Tongue (tissue), 2 donors: ENCODE results near the gene AMOTL1. TPM values are rescaled to one million over a fixed set of nuclear protein-coding genes. Genes with fewer than 3 reads are reported as not detected.
"Not testable (repeated sequence)": the region's sequence is repeated elsewhere in the genome, so short reads cannot be mapped to it uniquely, and the experiment has no call there.

Experiments used
- DNase-seq: peaks from one replicate; pipeline ENCODE4 v3.0.0-alpha.2; 2015
- total RNA-seq: library from RNA; depleted of rRNA; stranded (reverse); fragments of >200 nt; gene quantifications from one replicate; pipeline ENCODE4 v1.2.3, GENCODE V29; 2014

The AMOTL1 gene
- total RNA-seq, 1 donor from 2014 or later = 257 TPM

DNA sequence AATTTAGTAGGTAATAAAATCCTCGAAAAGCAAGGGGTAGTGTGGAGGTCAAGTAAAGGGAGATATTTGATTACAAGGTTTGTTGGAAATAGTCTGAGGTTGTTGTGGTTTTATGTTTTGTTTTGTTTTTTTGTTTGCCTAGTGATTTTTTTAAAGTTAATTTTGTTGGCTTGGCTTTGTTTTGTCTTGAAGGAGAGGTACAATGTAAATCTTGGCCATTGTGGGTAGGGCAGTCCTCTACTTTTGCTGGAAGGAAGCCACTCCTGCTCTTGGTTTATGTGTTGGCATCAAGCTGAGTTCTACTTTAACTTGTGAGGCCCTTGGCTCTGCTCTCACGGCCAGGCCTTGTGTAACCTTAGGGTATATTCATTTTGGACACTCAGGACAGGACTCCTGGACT lies 3.2 kb downstream of the AMOTL1 start:
- DNase-seq = no peak

DNA sequence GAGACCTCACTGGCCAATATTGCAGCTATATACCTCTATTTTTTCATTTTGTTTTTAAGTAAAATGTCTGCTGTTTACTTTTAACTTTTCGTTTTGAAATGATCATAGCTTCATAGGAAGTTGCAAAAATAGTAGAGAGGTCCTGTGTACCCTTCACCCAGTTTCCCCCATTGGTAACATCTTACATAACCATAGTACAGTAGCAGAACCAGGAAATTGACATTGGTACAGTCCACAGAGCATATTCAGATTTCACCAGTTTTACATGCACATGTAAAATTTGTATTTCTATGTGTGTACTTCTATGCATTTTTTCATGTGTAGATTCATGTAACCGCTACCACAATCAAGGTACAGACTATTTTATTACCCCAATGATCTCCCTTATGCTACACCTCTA lies 3.8 kb downstream of the AMOTL1 start:
- no peak for DNase-seq

DNA sequence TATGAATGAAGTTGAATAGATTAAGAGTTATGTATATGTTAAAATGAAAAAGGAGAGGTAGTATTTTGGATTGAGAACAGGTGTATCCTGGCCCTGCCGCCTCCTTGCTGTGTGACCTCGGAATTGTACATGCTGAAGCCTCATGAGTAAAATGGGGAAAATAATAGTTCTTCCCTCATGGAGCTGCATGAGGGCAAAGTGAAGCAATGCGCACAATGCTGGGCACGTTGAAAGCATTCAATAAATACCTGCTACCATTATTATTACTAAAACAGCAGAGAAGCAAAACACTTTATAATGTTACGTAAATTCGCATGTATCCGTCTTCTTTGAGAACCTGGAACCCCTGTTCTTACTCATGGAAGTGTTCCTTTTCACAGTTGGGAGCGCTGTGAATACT lies 5.7 kb downstream of the AMOTL1 start:
- DNase-seq = no peak

DNA sequence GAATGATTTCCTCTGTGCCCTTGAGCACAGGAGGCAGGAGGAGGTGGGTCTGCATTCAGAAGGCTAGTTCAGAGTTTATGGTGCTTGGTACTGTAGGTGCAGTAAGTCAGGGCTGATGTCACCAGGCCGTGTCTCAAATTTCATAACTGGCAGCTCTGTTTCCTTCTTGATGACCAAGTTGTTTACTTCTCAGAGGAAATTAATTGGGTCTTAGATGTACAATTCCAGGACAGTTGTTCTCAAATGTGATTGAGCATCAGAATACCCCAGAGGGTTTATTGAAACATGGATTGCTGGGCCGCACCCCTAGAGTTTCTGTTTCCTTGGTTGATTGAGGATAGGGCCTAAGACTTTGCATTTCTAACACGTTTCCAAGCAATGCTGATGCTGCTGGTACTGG lies 6.2 kb downstream of the AMOTL1 start:
- no peak for DNase-seq

DNA sequence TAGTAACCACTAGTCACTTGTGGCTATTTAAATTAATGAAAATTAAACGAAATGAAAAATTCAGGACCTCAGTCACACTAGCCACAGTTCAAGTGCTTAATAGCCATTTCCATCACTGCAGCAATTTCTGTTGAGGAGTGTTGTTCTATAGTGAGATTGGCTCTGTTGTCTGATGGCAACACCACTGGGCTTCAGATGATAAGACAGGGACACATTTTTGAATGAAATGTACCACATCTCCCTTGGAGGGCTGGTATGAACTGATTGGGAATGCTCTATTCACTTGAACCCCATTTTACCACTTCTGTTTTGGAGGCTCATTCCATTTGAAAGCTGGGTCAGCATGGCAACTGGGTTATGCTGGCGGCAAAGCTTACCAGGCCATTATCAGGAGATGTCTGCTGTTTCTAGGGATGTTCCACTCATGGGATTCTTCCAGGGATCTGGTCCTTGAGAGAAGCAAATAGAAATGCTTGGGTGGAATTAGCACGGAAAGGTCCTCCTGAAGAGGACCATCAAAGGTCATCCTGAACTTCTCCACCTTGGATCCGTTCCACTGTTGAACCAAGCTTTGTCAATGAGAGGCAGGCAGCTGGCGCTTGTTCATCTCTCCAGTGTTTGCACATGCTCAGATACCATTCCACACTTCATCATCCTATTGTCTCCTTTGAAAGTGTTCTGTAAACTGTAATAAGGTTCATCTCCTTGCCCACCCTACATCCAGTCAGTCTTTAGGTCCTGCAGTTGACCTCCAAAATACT lies 7.6 kb downstream of the AMOTL1 start:
- DNase-seq = no peak

DNA sequence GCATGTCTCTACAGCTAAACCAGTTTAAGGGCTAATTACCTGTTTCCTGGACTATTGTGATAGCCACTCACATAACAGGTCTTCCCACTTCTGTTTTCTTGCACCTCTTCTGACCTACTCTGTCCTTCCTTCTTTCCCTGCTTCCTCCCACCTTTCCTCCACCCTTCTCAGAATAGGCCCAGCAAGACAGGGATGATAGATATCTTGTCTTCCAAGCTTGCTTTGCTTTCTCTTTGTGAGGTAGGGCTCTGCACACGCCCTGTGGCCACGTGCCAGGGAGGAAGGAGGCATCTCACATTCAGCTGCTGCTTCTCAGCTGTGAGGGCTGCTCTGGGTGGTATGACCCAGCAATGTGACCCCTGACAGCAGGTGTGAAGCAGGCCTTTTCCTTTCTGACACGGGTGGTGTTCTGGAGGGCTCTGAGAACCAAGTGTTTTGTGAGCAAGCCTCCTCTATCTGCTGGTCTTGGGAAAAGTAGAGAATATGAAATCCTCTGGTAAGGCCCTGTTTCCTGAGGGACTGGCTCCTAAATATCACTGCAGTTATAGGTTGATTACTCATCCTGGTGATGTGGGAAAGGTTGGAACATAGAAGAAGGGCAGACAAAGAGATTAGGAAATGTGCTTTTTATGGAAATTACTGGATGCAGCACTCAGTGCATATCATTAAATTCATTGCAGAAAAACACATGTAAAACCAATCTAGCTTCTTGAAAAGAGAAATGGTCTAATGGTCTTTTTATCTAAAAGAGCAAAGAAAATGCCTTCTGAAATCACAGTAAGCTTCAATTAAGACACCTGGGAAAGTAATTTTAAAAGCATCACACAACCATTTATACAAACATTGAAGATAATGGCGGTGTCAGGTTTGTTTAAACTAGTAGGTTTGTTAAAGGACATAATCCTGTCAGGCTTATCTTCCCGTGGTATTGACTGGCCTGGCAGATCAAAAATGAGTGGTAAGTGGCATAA lies 8.5 kb downstream of the AMOTL1 start:
- DNase-seq = peak; percentile 86

DNA sequence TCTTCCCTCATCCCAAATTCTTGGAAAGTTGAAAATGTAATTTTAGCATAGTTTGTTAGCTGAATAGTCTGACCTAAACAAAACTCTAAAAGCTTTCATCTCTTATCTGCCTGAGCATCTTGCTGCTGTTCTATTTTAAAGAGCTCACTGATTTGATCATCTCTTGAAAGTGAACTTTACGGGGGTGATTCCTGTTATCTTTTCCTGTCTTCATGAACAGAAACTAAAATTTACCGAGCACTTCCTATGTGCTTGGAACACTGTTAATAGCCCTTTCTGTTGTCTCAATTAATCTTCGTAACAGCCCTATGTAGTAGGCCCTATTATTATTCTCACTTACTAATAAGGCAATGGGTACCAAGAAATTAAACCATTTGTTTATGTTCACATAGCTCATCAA lies 12.3 kb downstream of the AMOTL1 start:
- no peak for DNase-seq

DNA sequence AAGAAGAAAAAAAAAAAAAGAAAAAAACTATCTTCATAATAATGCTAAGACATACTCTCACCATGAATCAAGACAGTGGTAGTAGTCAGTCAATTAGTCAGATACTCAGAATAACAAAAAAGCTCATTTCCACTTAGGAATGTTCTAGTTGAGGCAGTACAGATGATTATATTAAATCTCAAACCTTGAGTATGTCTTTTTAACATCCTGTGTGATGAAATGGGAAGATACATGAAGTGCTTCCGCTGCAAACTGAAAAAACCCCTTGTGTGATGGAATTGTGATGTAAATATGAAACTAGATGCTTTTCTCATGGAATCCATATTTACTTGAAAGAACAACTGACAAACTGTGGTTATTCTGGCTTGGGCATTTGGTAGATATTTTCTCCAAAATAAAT lies 13.7 kb downstream of the AMOTL1 start:
- DNase-seq = no peak

DNA sequence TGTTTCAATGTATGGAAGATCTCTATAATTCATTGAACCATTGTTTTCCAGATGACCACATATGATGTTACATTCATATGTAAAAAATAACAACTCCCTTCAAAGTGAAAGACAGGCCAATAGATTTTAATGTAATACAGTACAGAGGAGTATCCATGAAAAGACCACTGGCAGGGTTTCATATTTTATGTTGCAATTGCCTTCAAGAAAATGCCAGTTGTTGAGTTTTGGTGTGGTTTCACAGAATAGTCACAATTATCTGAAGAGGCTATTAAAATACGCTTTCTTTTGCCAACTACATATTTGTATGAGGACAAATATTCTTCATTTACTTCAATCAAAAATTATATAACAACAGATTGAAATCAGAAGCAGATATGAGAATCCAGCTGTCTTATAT lies 14.3 kb downstream of the AMOTL1 start:
- DNase-seq = no peak

DNA sequence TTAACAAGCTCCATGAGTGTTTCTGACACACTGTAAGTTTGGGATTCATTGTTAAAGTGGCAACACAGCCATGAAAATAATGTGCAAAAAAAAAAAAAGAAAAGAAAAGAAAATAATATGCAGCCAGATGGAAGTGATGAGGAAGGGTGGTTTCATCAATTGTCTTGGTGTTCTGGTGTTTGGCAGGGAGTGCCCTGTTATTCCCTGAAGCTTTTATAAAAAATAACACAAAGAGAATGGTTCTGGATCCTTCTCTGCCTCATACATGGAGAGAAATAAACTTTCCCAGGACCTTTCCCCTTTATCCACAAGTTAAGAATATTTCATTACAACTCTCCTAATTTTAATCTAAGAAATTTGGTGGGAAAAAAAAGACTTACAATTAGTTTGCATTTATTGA lies 16.7 kb downstream of the AMOTL1 start:
- no peak for DNase-seq

DNA sequence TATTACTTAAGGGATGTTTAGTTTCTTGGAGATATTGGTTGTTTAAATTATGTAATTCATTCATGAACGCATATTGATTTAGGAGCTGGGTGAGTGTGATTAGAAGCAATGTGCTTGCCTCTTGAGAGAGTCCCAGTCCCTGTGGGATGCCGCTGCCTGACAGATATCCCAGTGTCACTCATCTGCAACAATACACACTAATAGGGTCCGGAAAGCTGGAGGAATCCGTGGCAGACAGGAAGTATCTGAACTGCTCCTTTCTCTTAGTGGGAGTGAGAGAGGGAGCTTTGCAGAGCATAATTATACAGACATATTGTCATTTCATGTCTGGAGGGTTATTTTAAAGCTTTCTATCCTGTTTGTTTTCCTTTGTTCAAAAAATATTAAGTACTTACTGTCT lies 17.4 kb downstream of the AMOTL1 start:
- DNase-seq = no peak

DNA sequence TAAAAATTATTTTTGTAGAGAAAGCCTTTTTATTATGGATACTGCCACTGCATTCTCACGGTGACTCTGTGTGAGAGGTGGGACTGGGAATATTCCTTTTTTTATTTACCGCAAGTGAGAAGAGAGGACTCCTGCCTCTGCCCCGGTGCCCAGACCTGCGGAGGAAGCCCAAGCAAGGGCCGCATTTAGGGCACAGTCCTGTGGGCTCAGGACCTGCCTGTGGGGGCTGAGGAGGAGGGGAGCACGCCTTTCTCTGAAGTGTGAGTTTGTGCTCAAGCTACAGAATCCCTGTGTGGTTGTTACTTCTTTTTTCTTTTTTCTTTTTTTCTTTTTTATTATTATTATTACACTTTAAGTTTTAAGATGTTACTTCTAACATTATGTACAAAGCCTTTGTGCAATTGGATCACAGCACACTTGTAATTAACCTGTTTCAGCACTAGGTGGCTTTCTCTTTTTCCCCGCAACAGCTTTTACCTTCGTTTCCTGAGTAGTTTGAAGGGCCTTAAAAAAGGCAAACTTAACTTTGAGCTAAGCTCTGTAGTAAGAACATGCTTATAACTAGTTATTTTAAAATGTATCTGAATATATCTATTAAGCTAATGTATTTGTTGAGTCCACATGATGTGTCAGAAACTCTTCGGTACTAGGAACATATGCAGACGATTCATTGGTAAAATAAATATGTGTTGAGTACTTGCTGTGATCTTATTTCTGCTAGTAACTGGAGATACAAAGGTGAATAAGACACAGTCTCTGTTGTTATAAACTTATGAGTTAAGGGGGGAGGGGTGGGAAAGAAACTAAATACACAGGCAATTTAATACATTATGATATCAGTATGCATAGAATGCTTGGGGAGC lies 18.3 kb downstream of the AMOTL1 start:
- peak; percentile 58 for DNase-seq

DNA sequence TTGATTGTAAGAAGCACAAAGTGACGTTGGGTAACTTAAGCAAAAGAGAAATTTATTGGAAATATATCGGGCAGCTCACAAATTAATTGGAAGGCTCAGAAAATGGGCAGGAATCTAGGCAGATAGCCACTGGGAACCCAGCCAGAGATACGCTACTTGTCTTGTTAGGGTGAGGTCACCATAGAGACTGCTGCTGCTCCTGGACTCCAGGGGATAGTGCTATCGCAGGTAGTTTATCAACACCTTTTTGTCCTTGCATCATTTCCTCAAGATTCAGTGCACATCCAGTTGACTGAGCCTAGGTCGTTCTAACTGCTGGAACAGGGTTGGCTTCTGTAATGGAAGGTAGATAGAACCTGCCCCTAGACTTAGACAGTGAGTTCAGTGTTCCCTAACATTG lies 19.6 kb downstream of the AMOTL1 start:
- no peak for DNase-seq

DNA sequence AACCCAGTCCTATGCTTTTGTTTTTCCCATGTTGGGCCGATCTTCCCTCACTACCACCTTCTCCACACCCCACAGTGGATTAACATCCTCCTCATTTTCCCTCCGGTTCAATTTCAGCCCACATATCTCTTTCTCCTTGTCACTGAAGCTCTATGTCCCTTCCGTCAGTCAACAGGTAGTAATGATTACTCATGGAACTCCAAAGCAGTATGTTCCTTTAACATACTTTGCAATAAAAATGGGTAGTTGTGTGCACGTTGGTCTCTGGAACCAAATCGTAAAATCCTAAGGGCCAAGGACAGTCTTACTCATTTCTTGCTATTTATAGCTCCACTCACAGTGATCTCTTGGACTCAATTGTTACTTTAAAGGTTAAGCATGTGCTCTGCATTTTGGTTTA lies 20.2 kb downstream of the AMOTL1 start:
- DNase-seq = no peak

DNA sequence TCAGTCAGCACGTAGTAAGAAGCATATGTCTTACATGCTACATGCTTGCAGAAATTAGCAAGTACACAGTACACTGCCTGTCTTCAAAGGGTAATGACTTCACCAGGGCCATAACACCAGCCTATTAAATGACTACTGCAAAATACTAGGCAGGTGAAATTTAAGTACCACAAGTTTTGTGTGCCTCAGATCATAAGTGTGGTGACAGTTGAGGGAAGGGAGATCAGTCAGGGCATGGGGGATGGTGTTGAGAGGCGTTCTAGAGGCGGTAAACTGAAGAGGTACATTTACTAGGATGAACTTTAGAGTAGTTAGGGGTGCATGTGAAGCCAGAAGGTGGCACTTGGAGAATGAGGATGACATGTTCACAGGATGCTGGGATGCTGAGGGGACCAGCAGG lies 22.0 kb downstream of the AMOTL1 start:
- no peak for DNase-seq

DNA sequence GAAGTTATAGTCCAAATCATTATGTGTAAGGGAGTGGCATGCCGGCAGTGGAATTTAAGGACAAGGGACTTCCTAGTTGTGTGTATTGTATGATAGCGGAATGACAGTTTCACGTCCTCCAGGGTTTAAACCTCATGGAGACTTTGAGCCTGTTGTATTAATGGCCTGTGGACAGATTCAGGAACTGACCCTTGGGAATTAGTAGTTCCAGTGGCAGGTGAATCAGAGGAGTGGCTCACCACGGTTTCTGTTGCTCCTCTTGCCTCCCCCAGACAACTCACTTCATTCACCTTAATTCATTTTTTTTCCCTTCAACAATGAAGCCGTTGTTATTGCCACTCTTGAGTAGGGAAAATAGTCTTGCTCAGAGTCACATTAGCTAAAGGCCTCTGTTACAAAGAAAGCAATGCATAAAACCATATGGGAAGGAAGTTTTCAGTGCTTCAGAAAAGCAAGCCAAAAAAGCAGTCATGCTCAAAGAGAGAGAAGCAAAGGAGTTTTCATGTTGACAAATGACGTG lies 22.6 kb downstream of the AMOTL1 start:
- peak; percentile 37 for DNase-seq

DNA sequence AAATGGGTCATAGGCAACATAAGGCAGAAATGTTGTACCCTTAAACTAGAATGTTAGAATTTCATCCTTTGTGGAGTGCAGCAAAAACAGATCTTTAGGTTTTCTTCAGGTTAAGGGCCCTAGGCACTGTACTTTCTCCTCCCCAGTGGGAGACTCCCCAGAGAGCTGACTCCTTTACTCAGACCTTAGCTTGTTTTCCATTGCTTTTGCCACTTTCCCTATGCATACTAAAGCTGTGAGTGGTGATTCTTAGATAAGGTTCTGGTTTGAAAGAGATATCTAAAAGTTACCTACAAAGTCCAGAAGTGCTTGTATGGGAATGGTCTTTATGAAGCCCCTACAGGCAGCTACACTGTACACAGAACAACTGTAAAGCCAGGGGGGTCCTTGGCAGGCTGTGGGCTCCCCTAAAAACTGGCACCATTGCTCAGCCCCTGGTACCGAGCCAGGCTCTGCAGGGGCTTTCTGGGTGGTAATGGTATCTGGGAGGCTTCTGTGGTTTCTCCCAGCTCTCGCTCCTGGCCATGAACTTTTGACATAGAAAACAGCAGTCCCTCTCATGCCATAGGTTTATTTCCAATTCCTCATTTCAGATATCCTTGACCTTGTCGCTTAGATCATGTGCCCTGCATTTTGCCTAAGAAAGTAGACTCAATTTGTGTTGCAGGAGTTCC lies 23.2 kb downstream of the AMOTL1 start:
- DNase-seq = no peak

DNA sequence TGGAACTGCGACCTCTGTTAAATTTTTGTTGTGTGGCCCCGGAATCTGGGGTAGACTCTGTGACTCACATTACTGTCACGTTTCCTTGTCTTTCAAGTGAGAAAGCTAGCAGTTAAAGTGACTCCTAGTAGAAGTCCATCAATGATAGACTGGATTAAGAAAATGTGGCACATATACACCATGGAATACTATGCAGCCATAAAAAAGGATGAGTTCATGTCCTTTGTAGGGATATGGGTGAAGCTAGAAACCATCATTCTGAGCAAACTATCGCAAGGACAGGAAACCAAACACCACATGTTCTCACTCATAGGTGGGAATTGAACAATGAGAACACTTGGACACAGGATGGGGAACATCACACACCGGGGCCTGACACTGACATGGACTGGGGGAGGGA lies 23.8 kb downstream of the AMOTL1 start:
- not testable (repeated sequence) for DNase-seq

DNA sequence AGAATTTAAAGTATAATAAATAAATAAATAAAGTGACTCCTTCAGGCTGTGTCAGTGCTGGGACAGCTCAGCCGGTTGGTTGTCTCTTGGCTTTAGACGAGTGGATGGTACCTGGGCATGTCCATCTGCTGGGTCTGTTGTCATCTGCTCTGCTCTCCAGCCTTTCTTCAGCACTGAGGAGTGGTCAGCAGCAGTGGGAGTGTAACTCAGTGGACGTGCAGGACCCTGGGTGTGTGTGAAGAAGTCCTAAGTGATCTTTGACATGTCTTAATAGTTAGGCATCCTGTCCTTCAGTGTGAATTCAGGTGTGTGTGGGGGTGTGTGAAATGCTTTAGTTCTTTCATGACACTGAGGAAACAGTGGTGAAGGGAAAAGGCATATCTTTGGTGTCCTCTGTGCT lies 24.3 kb downstream of the AMOTL1 start:
- no peak for DNase-seq

DNA sequence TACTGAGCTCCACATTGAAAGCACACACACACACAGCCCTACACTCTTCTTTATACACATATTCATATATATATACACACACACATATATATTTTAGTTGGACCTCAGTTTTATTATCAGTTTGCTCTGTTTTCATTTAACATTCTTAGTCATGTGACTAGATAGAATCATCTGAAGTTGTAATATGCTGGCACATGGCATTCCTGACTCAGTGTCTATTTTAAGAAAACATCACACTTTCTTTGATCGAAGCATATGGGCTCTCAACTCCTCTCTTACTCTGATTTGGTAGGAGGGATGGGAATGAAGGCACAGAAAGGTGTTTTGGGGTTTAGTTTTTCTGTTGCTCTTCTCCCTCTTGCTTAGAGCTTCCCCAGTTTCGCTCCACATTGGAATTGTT lies 24.8 kb downstream of the AMOTL1 start:
- no peak for DNase-seq

DNA sequence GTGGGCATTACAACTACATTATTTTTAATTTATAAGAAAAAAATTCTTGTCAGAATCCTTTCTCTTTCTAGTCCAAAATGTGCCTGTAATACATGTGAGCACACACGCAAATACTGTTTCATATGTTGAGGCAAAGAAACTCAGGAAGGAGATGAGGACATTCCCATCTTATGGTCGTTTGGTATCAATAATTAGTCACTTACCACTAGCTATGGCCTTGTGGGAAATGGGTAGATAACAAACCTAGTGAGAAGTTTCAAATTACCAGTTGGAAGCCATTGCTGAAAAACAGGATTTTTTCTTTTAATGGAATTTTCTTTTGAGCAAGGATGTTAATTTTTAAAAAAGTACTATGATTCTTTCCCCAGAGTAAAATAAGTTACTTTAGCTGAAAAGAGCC lies 25.7 kb downstream of the AMOTL1 start:
- no peak for DNase-seq
